ENCODE results near the gene FKRP.

DNA sequence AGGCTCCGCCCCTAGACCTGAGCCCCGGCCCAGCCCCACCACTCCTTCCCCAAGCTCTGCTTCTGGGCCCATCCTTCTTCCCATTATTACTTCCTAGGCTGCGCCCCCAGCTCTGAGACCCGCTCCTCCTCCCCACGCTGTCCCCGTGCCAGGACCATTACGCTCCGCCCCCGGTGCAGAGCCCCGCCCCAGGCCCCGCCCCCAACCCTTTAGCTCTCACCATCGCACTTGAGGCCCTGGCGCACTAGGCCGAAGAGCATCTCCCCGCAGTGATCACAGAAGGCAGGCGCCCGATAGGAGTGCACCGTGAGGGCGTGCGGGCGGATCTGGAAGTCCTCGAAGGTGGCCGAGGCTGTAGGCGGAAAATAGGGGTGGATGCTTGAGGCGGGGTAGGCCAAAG lies 35.2 kb upstream of the FKRP start:
- TF ChIP-seq EZH2phosphoT487 (IDR thresholded peaks at IDR 0.05; ENCODE audit: borderline replicate concordance) (no peak), POLR2A (IDR thresholded peaks at IDR 0.05; ENCODE audit: borderline replicate concordance, extremely low read depth, insufficient read depth, insufficient read length) (no peak), EZH2 (IDR thresholded peaks at IDR 0.05) (no peak), ZNF274 (IDR thresholded peaks at IDR 0.05; ENCODE audit: low read depth, low read length) (no peak), RAD21 (IDR thresholded peaks at IDR 0.05; ENCODE audit: low read depth) (no peak)
- TF ChIP-seq, protein P1, sequence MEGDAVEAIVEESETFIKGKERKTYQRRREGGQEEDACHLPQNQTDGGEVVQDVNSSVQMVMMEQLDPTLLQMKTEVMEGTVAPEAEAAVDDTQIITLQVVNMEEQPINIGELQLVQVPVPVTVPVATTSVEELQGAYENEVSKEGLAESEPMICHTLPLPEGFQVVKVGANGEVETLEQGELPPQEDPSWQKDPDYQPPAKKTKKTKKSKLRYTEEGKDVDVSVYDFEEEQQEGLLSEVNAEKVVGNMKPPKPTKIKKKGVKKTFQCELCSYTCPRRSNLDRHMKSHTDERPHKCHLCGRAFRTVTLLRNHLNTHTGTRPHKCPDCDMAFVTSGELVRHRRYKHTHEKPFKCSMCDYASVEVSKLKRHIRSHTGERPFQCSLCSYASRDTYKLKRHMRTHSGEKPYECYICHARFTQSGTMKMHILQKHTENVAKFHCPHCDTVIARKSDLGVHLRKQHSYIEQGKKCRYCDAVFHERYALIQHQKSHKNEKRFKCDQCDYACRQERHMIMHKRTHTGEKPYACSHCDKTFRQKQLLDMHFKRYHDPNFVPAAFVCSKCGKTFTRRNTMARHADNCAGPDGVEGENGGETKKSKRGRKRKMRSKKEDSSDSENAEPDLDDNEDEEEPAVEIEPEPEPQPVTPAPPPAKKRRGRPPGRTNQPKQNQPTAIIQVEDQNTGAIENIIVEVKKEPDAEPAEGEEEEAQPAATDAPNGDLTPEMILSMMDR (IDR thresholded peaks at IDR 0.05 in 2 of 3, conservative IDR thresholded peaks at IDR 0.05 in 1 of 3; ENCODE audit: borderline replicate concordance in 1 of 3, insufficient read depth in 1 of 3, low read depth in 2 of 3, low read length in 2 of 3): no peak
- TF ChIP-seq, protein P2, sequence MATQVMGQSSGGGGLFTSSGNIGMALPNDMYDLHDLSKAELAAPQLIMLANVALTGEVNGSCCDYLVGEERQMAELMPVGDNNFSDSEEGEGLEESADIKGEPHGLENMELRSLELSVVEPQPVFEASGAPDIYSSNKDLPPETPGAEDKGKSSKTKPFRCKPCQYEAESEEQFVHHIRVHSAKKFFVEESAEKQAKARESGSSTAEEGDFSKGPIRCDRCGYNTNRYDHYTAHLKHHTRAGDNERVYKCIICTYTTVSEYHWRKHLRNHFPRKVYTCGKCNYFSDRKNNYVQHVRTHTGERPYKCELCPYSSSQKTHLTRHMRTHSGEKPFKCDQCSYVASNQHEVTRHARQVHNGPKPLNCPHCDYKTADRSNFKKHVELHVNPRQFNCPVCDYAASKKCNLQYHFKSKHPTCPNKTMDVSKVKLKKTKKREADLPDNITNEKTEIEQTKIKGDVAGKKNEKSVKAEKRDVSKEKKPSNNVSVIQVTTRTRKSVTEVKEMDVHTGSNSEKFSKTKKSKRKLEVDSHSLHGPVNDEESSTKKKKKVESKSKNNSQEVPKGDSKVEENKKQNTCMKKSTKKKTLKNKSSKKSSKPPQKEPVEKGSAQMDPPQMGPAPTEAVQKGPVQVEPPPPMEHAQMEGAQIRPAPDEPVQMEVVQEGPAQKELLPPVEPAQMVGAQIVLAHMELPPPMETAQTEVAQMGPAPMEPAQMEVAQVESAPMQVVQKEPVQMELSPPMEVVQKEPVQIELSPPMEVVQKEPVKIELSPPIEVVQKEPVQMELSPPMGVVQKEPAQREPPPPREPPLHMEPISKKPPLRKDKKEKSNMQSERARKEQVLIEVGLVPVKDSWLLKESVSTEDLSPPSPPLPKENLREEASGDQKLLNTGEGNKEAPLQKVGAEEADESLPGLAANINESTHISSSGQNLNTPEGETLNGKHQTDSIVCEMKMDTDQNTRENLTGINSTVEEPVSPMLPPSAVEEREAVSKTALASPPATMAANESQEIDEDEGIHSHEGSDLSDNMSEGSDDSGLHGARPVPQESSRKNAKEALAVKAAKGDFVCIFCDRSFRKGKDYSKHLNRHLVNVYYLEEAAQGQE (IDR thresholded peaks at IDR 0.05; ENCODE audit: low read depth): no peak
- TF ChIP-seq, protein P3, sequence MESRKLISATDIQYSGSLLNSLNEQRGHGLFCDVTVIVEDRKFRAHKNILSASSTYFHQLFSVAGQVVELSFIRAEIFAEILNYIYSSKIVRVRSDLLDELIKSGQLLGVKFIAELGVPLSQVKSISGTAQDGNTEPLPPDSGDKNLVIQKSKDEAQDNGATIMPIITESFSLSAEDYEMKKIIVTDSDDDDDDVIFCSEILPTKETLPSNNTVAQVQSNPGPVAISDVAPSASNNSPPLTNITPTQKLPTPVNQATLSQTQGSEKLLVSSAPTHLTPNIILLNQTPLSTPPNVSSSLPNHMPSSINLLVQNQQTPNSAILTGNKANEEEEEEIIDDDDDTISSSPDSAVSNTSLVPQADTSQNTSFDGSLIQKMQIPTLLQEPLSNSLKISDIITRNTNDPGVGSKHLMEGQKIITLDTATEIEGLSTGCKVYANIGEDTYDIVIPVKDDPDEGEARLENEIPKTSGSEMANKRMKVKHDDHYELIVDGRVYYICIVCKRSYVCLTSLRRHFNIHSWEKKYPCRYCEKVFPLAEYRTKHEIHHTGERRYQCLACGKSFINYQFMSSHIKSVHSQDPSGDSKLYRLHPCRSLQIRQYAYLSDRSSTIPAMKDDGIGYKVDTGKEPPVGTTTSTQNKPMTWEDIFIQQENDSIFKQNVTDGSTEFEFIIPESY (IDR thresholded peaks at IDR 0.05; ENCODE audit: extremely low read depth, insufficient replicate concordance, low read length): no peak
